Nephron (organoid): Measurements from ENCODE around the gene PHC1.

Experiments used
- H3K27ac Mint-ChIP-seq, 3 experiments: 2 replicates each; pipeline ENCODE4 v1.8.0; 2020; ENCODE audit warnings: mixed read lengths in 3 of 3, mild to moderate bottlenecking in 2 of 3, moderate library complexity in 1 of 3
- H3K27me3 Mint-ChIP-seq: 2 replicates; pipeline ENCODE4 v1.8.0; 2021; ENCODE audit warnings: low read depth, mild to moderate bottlenecking, moderate library complexity, mixed read lengths
- H3K36me3 Mint-ChIP-seq: 2 replicates; pipeline ENCODE4 v1.8.0; 2020; ENCODE audit warnings: low read depth, mixed read lengths
- H3K4me1 Mint-ChIP-seq: 2 replicates; pipeline ENCODE4 v1.8.0; 2020; ENCODE audit warnings: mixed read lengths
- H3K4me3 Mint-ChIP-seq, 3 experiments: 2 replicates each; pipeline ENCODE4 v1.8.0; 2020; ENCODE audit warnings: mild to moderate bottlenecking in 3 of 3, mixed read lengths in 3 of 3, moderate library complexity in 2 of 3
- H3K9me3 Mint-ChIP-seq: 2 replicates; pipeline ENCODE4 v1.8.0; 2020; ENCODE audit warnings: mixed read lengths
- CTCF ChIP-seq, 3 experiments: fragments of 200-600 bp; sonication (generic); IDR thresholded peaks; one replicate each; pipeline ENCODE4 v1.5.0; 2021; ENCODE audit warnings: antibody characterized with exemption in 3 of 3; ENCODE audit not compliant: unreplicated experiment in 3 of 3

PHC1 gene

GRCh38 chr12:8876887-8877286 is 37.4 kb upstream of the PHC1 start:
- no peak overlapping the region for H3K27ac Mint-ChIP-seq
- no peaks in the 10 kb centered on the region for H3K9me3 Mint-ChIP-seq
- no peaks in the 10 kb centered on the region for H3K36me3 Mint-ChIP-seq
- peaks cover 1% of the 10 kb centered on the region for H3K27me3 Mint-ChIP-seq
- no peaks in the 10 kb centered on the region for H3K4me1 Mint-ChIP-seq
- TF ChIP-seq CTCF (IDR thresholded peaks at IDR 0.05; ENCODE audit: unreplicated experiment in 3 of 3): no peak
- H3K4me3 Mint-ChIP-seq: no peak overlapping the region

- H3K4me1 Mint-ChIP-seq: no peaks in the 10 kb centered on the region
- peak overlapping the region in 1 of 3 experiments; percentile 16 for H3K27ac Mint-ChIP-seq
- H3K4me3 Mint-ChIP-seq: no peak overlapping the region
- no peak for TF ChIP-seq CTCF (IDR thresholded peaks at IDR 0.05; ENCODE audit: unreplicated experiment in 3 of 3)
- no peaks in the 10 kb centered on the region for H3K9me3 Mint-ChIP-seq
- H3K27me3 Mint-ChIP-seq: peaks cover 4% of the 10 kb centered on the region
- H3K36me3 Mint-ChIP-seq: no peaks in the 10 kb centered on the region
Observed at GRCh38 chr12:8886502-8887284, 27.6 kb upstream of the PHC1 start.

GRCh38 chr12:8887285-8887715 is 27.0 kb upstream of the PHC1 start:
- no peaks in the 10 kb centered on the region for H3K4me1 Mint-ChIP-seq
- H3K27me3 Mint-ChIP-seq: no peaks in the 10 kb centered on the region

GRCh38 chr12:8890313-8891085 is 23.8 kb upstream of the PHC1 start:
- peak overlapping the region; percentile 80 to 88 (median 84) for H3K4me3 Mint-ChIP-seq
- peak overlapping the region; percentile 13 to 56 (median 42) for H3K27ac Mint-ChIP-seq
- H3K36me3 Mint-ChIP-seq: no peaks in the 10 kb centered on the region
- H3K4me1 Mint-ChIP-seq: no peaks in the 10 kb centered on the region
- TF ChIP-seq CTCF (IDR thresholded peaks at IDR 0.05; ENCODE audit: unreplicated experiment in 3 of 3): peak; percentile 91 to 96 (median 93)
- H3K27me3 Mint-ChIP-seq: no peaks in the 10 kb centered on the region
- H3K9me3 Mint-ChIP-seq: no peaks in the 10 kb centered on the region

More at GRCh38 chr12:8887285-8887715, 27.0 kb upstream of the PHC1 start:
- H3K4me3 Mint-ChIP-seq: no peak overlapping the region
- peak overlapping the region in 1 of 3 experiments; percentile 16 for H3K27ac Mint-ChIP-seq
- no peak for TF ChIP-seq CTCF (IDR thresholded peaks at IDR 0.05; ENCODE audit: unreplicated experiment in 3 of 3)
- H3K9me3 Mint-ChIP-seq: no peaks in the 10 kb centered on the region
- H3K36me3 Mint-ChIP-seq: no peaks in the 10 kb centered on the region

- no peak overlapping the region for H3K27ac Mint-ChIP-seq
Observed at GRCh38 chr12:8891976-8892375, 22.3 kb upstream of the PHC1 start.

More at GRCh38 chr12:8891976-8892375, 22.3 kb upstream of the PHC1 start:
- H3K27me3 Mint-ChIP-seq: no peaks in the 10 kb centered on the region
- no peak for TF ChIP-seq CTCF (IDR thresholded peaks at IDR 0.05; ENCODE audit: unreplicated experiment in 3 of 3)
- H3K4me1 Mint-ChIP-seq: no peaks in the 10 kb centered on the region
- no peaks in the 10 kb centered on the region for H3K36me3 Mint-ChIP-seq
- H3K4me3 Mint-ChIP-seq: no peak overlapping the region
- H3K9me3 Mint-ChIP-seq: no peaks in the 10 kb centered on the region
